Measurements from ENCODE around the gene TLE5.

The TLE5 gene

DNA sequence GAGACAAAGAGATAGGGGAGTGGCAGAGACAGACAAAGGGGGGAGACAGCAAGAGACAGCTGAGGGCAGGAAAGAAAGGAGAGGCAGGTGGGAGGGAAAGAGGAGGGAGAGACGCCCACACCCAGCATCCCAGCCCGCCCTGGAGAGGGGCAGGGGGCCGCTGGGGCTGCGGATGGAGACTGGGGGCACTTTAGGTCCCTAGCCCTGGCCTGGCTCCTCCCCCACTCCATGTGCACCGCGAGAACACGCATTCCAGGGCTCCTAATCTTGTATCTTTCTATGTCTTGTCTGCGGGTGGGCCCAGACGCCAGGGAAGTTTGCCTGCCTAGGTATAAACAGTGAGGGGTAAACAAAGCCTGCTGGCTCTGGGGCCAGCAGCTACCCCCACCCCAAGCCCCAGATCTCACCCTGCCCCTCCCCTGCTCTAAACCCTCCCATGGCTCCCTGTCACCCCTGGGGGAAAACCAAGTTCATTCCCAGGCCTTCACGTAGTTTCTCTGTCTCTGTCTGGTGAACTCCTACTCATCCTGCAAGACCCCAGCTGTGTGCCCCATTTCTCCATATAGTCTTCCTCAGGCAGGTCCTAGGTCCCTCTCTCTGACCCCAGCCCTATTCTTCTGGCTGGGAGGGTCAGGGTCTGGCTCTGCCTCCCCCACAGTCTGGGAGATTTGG, 5.7 kb downstream of the TLE5 start:
- H3K36me3 Mint-ChIP-seq (ENCODE audit: low read depth): peaks cover 29% of the 10 kb centered on the region
- H3K4me3 Mint-ChIP-seq: peak overlapping the region; percentile 32
- DNase-seq: no peak
- peaks cover 45% of the 10 kb centered on the region for H3K4me1 Mint-ChIP-seq
- no peaks in the 10 kb centered on the region for H3K9me3 Mint-ChIP-seq
- no peak overlapping the region for H3K27ac Mint-ChIP-seq
- H3K27me3 Mint-ChIP-seq (ENCODE audit: low read depth, poor library complexity): peaks cover 81% of the 10 kb centered on the region
- TF ChIP-seq, protein P1, sequence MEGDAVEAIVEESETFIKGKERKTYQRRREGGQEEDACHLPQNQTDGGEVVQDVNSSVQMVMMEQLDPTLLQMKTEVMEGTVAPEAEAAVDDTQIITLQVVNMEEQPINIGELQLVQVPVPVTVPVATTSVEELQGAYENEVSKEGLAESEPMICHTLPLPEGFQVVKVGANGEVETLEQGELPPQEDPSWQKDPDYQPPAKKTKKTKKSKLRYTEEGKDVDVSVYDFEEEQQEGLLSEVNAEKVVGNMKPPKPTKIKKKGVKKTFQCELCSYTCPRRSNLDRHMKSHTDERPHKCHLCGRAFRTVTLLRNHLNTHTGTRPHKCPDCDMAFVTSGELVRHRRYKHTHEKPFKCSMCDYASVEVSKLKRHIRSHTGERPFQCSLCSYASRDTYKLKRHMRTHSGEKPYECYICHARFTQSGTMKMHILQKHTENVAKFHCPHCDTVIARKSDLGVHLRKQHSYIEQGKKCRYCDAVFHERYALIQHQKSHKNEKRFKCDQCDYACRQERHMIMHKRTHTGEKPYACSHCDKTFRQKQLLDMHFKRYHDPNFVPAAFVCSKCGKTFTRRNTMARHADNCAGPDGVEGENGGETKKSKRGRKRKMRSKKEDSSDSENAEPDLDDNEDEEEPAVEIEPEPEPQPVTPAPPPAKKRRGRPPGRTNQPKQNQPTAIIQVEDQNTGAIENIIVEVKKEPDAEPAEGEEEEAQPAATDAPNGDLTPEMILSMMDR (IDR thresholded peaks at IDR 0.05): no peak

DNA sequence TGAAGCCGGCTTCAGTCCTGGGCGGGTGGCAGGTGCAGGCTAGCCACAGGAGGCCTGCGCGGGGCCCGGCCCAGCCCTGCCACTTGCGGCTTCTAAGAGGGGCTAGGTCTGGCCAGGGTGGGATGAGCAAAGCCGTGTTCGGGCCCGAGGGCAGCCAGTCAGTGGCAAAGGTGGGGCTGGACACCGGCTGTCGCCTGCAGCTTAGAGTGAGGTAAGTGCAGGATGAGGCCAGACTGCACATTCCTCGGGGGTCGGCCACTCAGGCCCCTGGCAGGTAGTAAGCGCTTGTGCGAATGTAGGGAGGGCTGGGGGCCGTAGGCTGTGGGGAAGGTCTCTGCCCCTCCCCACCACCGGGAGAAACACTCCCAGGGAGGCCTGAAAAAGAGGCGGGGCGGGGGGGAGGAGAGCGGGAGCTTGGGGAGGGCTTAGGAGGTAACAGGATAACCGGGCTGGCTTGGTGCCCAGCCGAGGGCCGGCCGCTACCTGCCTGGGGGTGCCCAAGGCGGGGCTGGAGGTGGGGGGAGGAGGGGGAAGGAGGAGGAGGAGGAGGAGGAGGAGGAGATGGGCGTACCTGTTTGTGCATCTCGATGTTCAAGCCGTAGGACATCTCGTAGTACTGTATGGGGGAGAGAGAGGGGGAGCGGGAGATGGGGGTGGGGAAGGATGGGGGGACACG, 6.4 kb downstream of the TLE5 start:
- no peak for DNase-seq
- peaks cover 44% of the 10 kb centered on the region for H3K4me1 Mint-ChIP-seq
- no peak overlapping the region for H3K27ac Mint-ChIP-seq
- H3K36me3 Mint-ChIP-seq (ENCODE audit: low read depth): peaks cover 28% of the 10 kb centered on the region
- TF ChIP-seq, protein P1 (IDR thresholded peaks at IDR 0.05): no peak
- peaks cover 86% of the 10 kb centered on the region for H3K27me3 Mint-ChIP-seq (ENCODE audit: low read depth, poor library complexity)
- H3K9me3 Mint-ChIP-seq: no peaks in the 10 kb centered on the region
- no peak overlapping the region for H3K4me3 Mint-ChIP-seq

DNA sequence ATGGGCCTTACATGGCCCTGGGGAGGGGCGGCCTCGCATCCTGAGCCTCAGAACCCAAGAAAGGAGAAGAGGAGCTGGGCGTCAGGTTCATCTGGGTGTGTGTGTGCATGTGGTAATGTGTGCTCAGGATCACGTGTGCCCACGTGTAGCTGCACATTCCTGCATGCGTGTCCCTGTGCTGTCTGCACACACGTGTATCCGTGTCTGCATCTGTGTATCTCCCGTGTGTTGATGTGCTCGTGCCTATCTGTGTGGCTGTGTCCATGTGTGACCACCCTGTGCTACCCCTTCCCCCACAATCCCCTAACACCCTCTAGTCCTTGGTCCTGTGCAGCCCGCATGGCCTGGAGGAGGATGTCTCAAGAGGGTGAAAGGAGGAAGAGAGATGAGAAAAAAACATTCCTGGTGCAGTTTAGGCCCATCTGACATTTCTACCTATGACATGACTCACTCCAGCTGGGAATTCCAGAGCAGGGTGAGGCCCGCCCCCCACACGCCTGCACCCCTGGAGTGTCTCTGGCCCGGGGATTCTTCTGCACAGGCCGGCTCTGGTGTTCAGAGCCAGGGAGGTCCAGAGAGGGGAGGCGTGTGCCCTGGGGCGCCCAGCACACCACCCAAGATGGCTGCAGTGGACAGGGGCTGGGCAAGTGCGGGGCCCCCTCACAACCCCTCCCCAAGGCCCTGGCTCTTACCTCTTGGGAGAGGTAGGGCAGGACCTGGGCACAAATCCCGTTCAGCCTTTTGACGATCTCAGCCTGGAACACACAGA, 7.1 kb downstream of the TLE5 start:
- H3K36me3 Mint-ChIP-seq (ENCODE audit: low read depth): peaks cover 24% of the 10 kb centered on the region
- no peaks in the 10 kb centered on the region for H3K9me3 Mint-ChIP-seq
- no peak overlapping the region for H3K4me3 Mint-ChIP-seq
- DNase-seq: no peak
- TF ChIP-seq, protein P1 (IDR thresholded peaks at IDR 0.05): no peak
- peaks cover 86% of the 10 kb centered on the region for H3K27me3 Mint-ChIP-seq (ENCODE audit: low read depth, poor library complexity)
- peaks cover 40% of the 10 kb centered on the region for H3K4me1 Mint-ChIP-seq
- no peak overlapping the region for H3K27ac Mint-ChIP-seq

DNA sequence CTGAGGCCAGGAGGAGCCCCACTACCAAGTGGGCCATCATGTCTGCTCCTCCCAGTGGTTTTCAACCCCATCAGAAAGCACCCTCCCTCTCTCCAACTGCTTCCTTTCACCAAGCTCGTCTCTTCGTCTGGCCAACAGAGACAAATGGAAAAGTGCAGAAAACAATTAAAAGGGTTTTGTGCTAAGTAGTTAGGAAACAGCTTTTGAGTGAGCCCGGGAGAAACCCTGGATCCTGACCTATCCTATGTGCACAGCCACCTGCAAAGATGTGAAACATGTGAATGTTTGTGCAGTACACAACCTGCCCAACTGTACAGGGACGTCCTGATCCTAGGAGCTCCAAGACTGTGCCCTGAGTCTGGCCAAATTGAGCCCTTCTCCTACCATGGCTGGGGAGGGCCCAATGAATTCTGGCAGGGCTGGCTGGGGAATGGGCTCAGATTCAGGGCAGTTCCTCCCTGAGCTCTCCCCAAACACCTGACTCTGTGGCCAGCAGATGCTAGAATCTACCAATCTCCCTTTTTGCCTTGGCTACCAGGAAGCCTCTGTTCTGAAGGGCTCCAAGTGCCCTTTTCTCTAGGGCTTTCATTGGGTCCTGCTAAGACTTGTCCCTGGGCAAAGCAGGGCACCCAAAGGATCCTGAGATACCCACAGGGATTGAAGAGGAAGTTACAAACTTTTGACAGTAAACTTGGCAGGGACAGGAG, 7.9 kb downstream of the TLE5 start:
- TF ChIP-seq, protein P1 (IDR thresholded peaks at IDR 0.05): no peak
- Mint-ChIP-seq H3K27ac (no peak overlapping the region), H3K9me3 (no peaks in the 10 kb centered on the region), H3K4me1 (peaks cover 40% of the 10 kb centered on the region), H3K4me3 (no peak overlapping the region), H3K27me3 (ENCODE audit: low read depth, poor library complexity) (peaks cover 86% of the 10 kb centered on the region), H3K36me3 (ENCODE audit: low read depth) (peaks cover 24% of the 10 kb centered on the region)
- no peak for DNase-seq

DNA sequence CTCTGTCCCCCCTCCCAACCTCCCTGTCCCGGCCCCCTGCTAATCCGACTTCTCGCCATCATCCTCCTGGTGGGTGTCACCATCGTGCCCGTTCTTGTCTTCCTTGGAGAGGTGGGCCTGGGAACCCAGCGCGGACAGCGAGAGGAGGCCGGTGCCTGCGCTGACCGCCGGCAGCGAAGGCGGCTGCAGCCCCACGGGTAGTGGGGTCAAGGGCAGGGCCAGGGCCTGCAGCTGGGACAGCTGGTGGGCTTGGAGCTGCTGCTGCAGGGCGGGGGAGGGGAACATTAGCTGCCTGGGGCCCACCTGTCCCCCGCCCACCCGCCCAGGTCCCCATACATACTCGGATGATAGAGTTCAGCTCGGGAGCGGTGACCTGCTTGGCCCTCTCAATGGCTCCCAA, 8.5 kb downstream of the TLE5 start:
- H3K27me3 Mint-ChIP-seq (ENCODE audit: low read depth, poor library complexity): peaks cover 86% of the 10 kb centered on the region
- H3K9me3 Mint-ChIP-seq: peaks cover 4% of the 10 kb centered on the region
- peaks cover 22% of the 10 kb centered on the region for H3K36me3 Mint-ChIP-seq (ENCODE audit: low read depth)
- H3K27ac Mint-ChIP-seq: no peak overlapping the region
- TF ChIP-seq, protein P1 (IDR thresholded peaks at IDR 0.05): no peak
- peaks cover 41% of the 10 kb centered on the region for H3K4me1 Mint-ChIP-seq
- H3K4me3 Mint-ChIP-seq: no peak overlapping the region
- DNase-seq: no peak

All from nephron progenitor cell (in vitro differentiated cells).